K562 (cell line): ENCODE measurements around the gene KCTD15. TPM values are rescaled to one million over a fixed set of nuclear protein-coding genes. Genes with fewer than 3 reads are reported as not detected.

Experiments
- ATAC-seq: fragments of 200-7000 bp; cut with Tn5 transposase; 3 replicates; pipeline ENCODE4 v1.9.1; 2020; ENCODE audit warnings: moderate library complexity
- BruUV-seq: library from RNA; stranded (reverse); fragments of 400-500 nt; replicated peaks from 2 replicates; lab custom pipeline; 2021; lab: Mats Ljungman, UMichigan
- CTCF ChIA-PET: fragments of 300-600 bp; formaldehyde crosslinking; extraction: SDS; loops from one replicate; lab custom pipeline; 2021; ENCODE audit warnings: low intra/inter-chr PET ratio; lab: Yijun Ruan, JAX
- POLR2A ChIA-PET: fragments of 300-600, 350-650 bp; sonication (Branson Sonifier 250); formaldehyde crosslinking; extraction: SDS; loops from one replicate; lab custom pipeline; 2021; ENCODE audit warnings: antibody characterized with exemption, inconsistent platforms; lab: Yijun Ruan, JAX
- DNase-seq, 4 experiments: peaks; one replicate each; pipeline versions ENCODE4 v3.0.0 to v3.0.0-alpha.2; 2011 to 2018; ENCODE audit warnings: low spot score in 3 of 4, mixed read lengths in 3 of 4; ENCODE audit errors: extremely low read depth in 1 of 4
- FAIRE-seq: peaks from 2 replicates; lab custom pipeline; 2011; peaks lifted over from hg19 to GRCh38; lab: Jason Lieb, UNC
- H2AFZ ChIP-seq: 2 replicates; pipeline ENCODE4 v1.6.0; 2011; ENCODE audit warnings: low read depth, low read length, control low read depth, inconsistent platforms
- H3K27ac ChIP-seq: fragments of 200-600 bp; 3 replicates; pipeline ENCODE4 v1.8.0; 2011; ENCODE audit warnings: low read depth, mild to moderate bottlenecking, control low read depth, inconsistent platforms, low read length, moderate library complexity, mixed read lengths; ENCODE audit errors: extremely low read depth
- H3K27me3 ChIP-seq, 2 experiments: fragments of 300-600 bp in 1 of 2; 2 replicates in 1 of 2; 3 replicates in 1 of 2; pipeline versions ENCODE4 v1.6.0 to v1.8.0; 2011; ENCODE audit warnings: inconsistent platforms in 2 of 2, low read length in 2 of 2, mild to moderate bottlenecking in 1 of 2, mixed read lengths in 1 of 2, moderate library complexity in 1 of 2; ENCODE audit not compliant: control insufficient read depth in 2 of 2, insufficient read depth in 2 of 2
- H3K36me3 ChIP-seq: fragments of 300-600 bp; 3 replicates; pipeline ENCODE4 v1.8.0; 2011; ENCODE audit warnings: mild to moderate bottlenecking, low read length, inconsistent platforms; ENCODE audit not compliant: control insufficient read depth, insufficient read depth
- H3K4me1 ChIP-seq, 2 experiments: fragments of 200-600 bp in 1 of 2; replicated peaks in 1 of 2; 2 replicates in 1 of 2; 3 replicates in 1 of 2; pipeline versions ENCODE4 v1.5.1 to v1.8.0; 2011; ENCODE audit warnings: inconsistent platforms in 2 of 2, low read length in 2 of 2, mild to moderate bottlenecking in 1 of 2, mixed read lengths in 1 of 2, moderate library complexity in 1 of 2; ENCODE audit not compliant: control insufficient read depth in 2 of 2, insufficient read depth in 2 of 2
- H3K4me2 ChIP-seq: 2 replicates; pipeline ENCODE4 v1.6.1; 2011; ENCODE audit warnings: low read length, control low read depth, inconsistent platforms, mixed read lengths; ENCODE audit not compliant: insufficient read depth
- H3K4me3 ChIP-seq: fragments of 200-600 bp; sonication (generic), shearing (Covaris generic); 2 replicates; pipeline ENCODE4 v1.5.1; 2016; ENCODE audit warnings: control low read depth, inconsistent platforms
- H3K79me2 ChIP-seq: fragments of 200-600 bp; 3 replicates; pipeline ENCODE4 v1.8.0; 2011; ENCODE audit warnings: low read length, inconsistent platforms; ENCODE audit not compliant: control insufficient read depth, insufficient read depth
- H3K9ac ChIP-seq, 2 experiments: 2 replicates each; pipeline versions ENCODE4 v1.6.0 to v1.6.1; 2011; ENCODE audit warnings: low read depth in 2 of 2, low read length in 2 of 2, control low read depth in 1 of 2, inconsistent platforms in 1 of 2, mild to moderate bottlenecking in 1 of 2, mixed read lengths in 1 of 2; ENCODE audit not compliant: insufficient read depth in 1 of 2
- H3K9me1 ChIP-seq: one replicate; pipeline ENCODE4 v1.6.0; 2011; ENCODE audit warnings: inconsistent platforms, mild to moderate bottlenecking, low read length, moderate library complexity; ENCODE audit not compliant: control insufficient read depth, insufficient read depth
- H3K9me3 ChIP-seq: replicated peaks from 2 replicates; pipeline ENCODE4 v1.5.1; 2011; ENCODE audit warnings: low read depth, low read length, inconsistent platforms; ENCODE audit not compliant: control insufficient read depth, insufficient read depth
- H4K20me1 ChIP-seq: replicated peaks from 2 replicates; pipeline ENCODE4 v1.6.1; 2011; ENCODE audit warnings: low read length, inconsistent platforms, mixed read lengths; ENCODE audit not compliant: control insufficient read depth, insufficient read depth
- ATF7 ChIP-seq: fragments of 450-650 bp; IDR thresholded peaks from 2 replicates; pipeline ENCODE4 v1.7.1; 2014; ENCODE audit warnings: mild to moderate bottlenecking, moderate library complexity
- BCLAF1 ChIP-seq, 2 experiments: fragments of 450-650 bp in 1 of 2; IDR thresholded peaks; 2 replicates each; pipeline ENCODE4 v1.6.1; 2011 to 2017; ENCODE audit warnings: low read depth in 2 of 2, antibody characterized with exemption in 1 of 2, borderline replicate concordance in 1 of 2, low read length in 1 of 2, mild to moderate bottlenecking in 1 of 2, mixed read lengths in 1 of 2; ENCODE audit not compliant: control insufficient read depth in 1 of 2
- CC2D1A ChIP-seq: fragments of 450-650 bp; IDR thresholded peaks from 2 replicates; pipeline ENCODE4 v1.6.1; 2017; ENCODE audit warnings: mild to moderate bottlenecking
- EZH2 ChIP-seq: IDR thresholded peaks from 2 replicates; pipeline ENCODE4 v1.6.1; 2012; ENCODE audit warnings: low read depth, mild to moderate bottlenecking, inconsistent platforms, low read length, borderline replicate concordance
- HMBOX1 ChIP-seq: sonication (generic); IDR thresholded peaks from 2 replicates; pipeline ENCODE4 v1.6.1; 2016
- NFATC3 ChIP-seq: fragments of 450-650 bp; IDR thresholded peaks from 2 replicates; pipeline ENCODE4 v1.6.1; 2017; ENCODE audit warnings: mild to moderate bottlenecking
- RBBP5 ChIP-seq: fragments of 200-600 bp; sonication (generic); IDR thresholded peaks from 2 replicates; pipeline ENCODE4 v1.6.1; 2012; ENCODE audit warnings: borderline replicate concordance, mild to moderate bottlenecking, low read length, control low read depth, inconsistent platforms; ENCODE audit not compliant: insufficient read depth, poor library complexity, severe bottlenecking
- SNIP1 ChIP-seq: fragments of 450-650 bp; IDR thresholded peaks from 2 replicates; pipeline ENCODE4 v1.7.1; 2017; ENCODE audit warnings: low read depth, mild to moderate bottlenecking
- TBL1XR1 ChIP-seq, 2 experiments: IDR thresholded peaks; 2 replicates each; pipeline ENCODE4 v1.6.1; 2012; ENCODE audit warnings: improper control_type of control experiment in 2 of 2, low read length in 2 of 2, mild to moderate bottlenecking in 1 of 2
- TEAD4 ChIP-seq, 2 experiments: sonication (generic) in 1 of 2; formaldehyde crosslinking in 1 of 2; IDR thresholded peaks; 2 replicates each; pipeline versions ENCODE4 v1.6.1 to v1.8.0; 2012 to 2022; ENCODE audit warnings: borderline replicate concordance in 1 of 2, inconsistent platforms in 1 of 2, low read length in 1 of 2, mild to moderate bottlenecking in 1 of 2, missing genetic modification reagents in 1 of 2
- XRCC4 ChIP-seq: IDR thresholded peaks from one replicate; pipeline ENCODE4 v1.6.1; 2011; ENCODE audit not compliant: insufficient read depth, insufficient read length; ENCODE audit errors: extremely low read depth
- XRCC5 ChIP-seq: fragments of 200-400 bp; formaldehyde crosslinking; IDR thresholded peaks from 2 replicates; pipeline ENCODE4 v1.6.1; 2017; ENCODE audit warnings: low read depth, mild to moderate bottlenecking, low read length
- ZC3H8 ChIP-seq: fragments of 450-650 bp; IDR thresholded peaks from 2 replicates; pipeline ENCODE4 v1.6.1; 2017
- WGBS: fragments of 100-300 bp; shearing (Covaris generic); methylation state at CpG from one replicate; pipeline ENCODE4 v1.1.6; 2016; ENCODE audit warnings: low coverage, mixed read lengths; ENCODE audit not compliant: insufficient coverage; ENCODE audit errors: missing lambda C conversion rate; 5-methylcytosine and 5-hydroxymethylcytosine counted together
- in situ Hi-C: fragments of 300-500 bp; cut with MboI; formaldehyde crosslinking; loops from 4 replicates; pipeline ENCODE4 v1.15.0; 2018; ENCODE audit warnings: inconsistent platforms, mixed read lengths
- intact Hi-C: fragments of 100-400 bp; cut with micrococcal nuclease; formaldehyde crosslinking; loops from 2 replicates; pipeline ENCODE4 v1.14.2; 2022
- polyA plus RNA-seq, 8 experiments: library from polyadenylated mRNA; depleted of rRNA in 4 of 8; stranded (reverse) in 5 of 8; unstranded in 3 of 8; fragments of >200 nt; fragmentation: Nextera tagmentation in 2 of 8; fragmentation: Illumina TruSeq in 1 of 8; extraction: Ambion mirVana in 2 of 8; extraction: Trizol in 1 of 8; gene quantifications; 2 replicates each; pipeline versions ENCODE4 v1.2.1 to v1.2.3, GENCODE V29; 2011 to 2014; ENCODE audit warnings: inconsistent platforms in 1 of 8, missing spikeins in 1 of 8
- total RNA-seq, 7 experiments: library from RNA; depleted of rRNA in 6 of 7; stranded (reverse); fragments of >200 nt in 6 of 7; fragmentation: Illumina TruSeq in 2 of 7; extraction: Trizol in 2 of 7; gene quantifications; 2 replicates each; pipeline versions ENCODE4 v1.2.1 to v1.2.3, GENCODE V29; 2011 to 2021; ENCODE audit warnings: low replicate concordance in 1 of 7

The KCTD15 gene
- total and polyA plus RNA-seq, 9 of the 15 experiments (the other 6 are each of a cell fraction or from before 2014, with no cell fraction given) = 1.7 to 49.0 (median 11.8) TPM

GRCh38 chr19:33780251-33780650 lies 16.4 kb upstream of the KCTD15 start:
- CTCF ChIA-PET = interaction anchor here (1.1 to 3.8 kb wide), 3 partner anchors 9 to 366 kb away, joined by 4 to 54 read pairs (median 6); no protein-coding TSS in a partner anchor
- FAIRE-seq = no peak
- in situ Hi-C loops = loop anchor here (5.0 kb wide), 2 partner anchors 312 to 927 kb away; no protein-coding TSS in a partner anchor

More at GRCh38 chr19:33780251-33780650, 16.4 kb upstream of the KCTD15 start:
- Histone ChIP-seq H3K36me3 (no peaks in the 10 kb centered on the region), H3K27ac (no peak overlapping the region), H3K9ac (no peak overlapping the region), H3K79me2 (no peaks in the 10 kb centered on the region), H4K20me1 (peaks cover 21% of the 10 kb centered on the region), H3K4me3 (no peak overlapping the region), H3K27me3 (peaks cover 16 to 41% of the 10 kb centered on the region in 2 experiments; a peak in 4 of 5 replicates), H3K4me2 (no peak overlapping the region), H2AFZ (no peak overlapping the region), H3K4me1 (peaks cover 0 to 21% of the 10 kb centered on the region in 2 experiments; a peak in 2 of 5 replicates), H3K9me3 (no peaks in the 10 kb centered on the region), H3K9me1 (no peaks in the 10 kb centered on the region)
- BruUV-seq = no TSS peak
- TF ChIP-seq XRCC5 (no peak), NFATC3 (no peak), EZH2 (no peak), BCLAF1 (IDR thresholded peaks at IDR 0.05; ENCODE audit: borderline replicate concordance in 1 of 2, control insufficient read depth in 1 of 2, low read depth in 2 of 2, low read length in 1 of 2) (no peak), RBBP5 (no peak), XRCC4 (no peak), SNIP1 (no peak), TEAD4 (IDR thresholded peaks at IDR 0.05; ENCODE audit: low read length) (no peak), TEAD4 (CRISPR knock-in tag; IDR thresholded peaks at IDR 0.05; ENCODE audit: borderline replicate concordance) (no peak), TBL1XR1 (IDR thresholded peaks at IDR 0.05; ENCODE audit: low read length in 2 of 2) (no peak), HMBOX1 (no peak), ZC3H8 (no peak), CC2D1A (no peak), ATF7 (no peak)
- ATAC-seq (no peak), DNase-seq (no peak)
- intact Hi-C loops = no loop called here
- WGBS = 2% methylated on average over 6 of the region's 6 CpGs
- POLR2A ChIA-PET = no interaction called here
